ENCODE results near the gene GALM. TPM values are rescaled to one million over a fixed set of nuclear protein-coding genes. Genes with fewer than 3 reads are reported as not detected.

The GALM gene
- total and polyA plus RNA-seq, 4 donors: 20.5 to 32.8 (median 26.1) TPM

GRCh38 chr2:38700113-38700785, 34.3 kb downstream of the GALM start:
- H3K27me3 ChIP-seq (ENCODE audit: control insufficient read depth in 4 of 4, insufficient read depth in 4 of 4, low read length in 3 of 4): no peaks in the 10 kb centered on the region
- no peak for DNase-seq (ENCODE audit: low spot score)
- H3K9ac ChIP-seq (ENCODE audit: low read depth in 1 of 2, low read length in 2 of 2): peak overlapping the region in 1 of 2 donors; percentile 47
- H3K36me3 ChIP-seq (ENCODE audit: control insufficient read depth in 4 of 4, insufficient read depth in 3 of 4, low read depth in 1 of 4, low read length in 3 of 4): peaks cover 0 to 2% (median 1%) of the 10 kb centered on the region in 4 donors
- H3K4me1 ChIP-seq (ENCODE audit: control insufficient read depth in 4 of 4, insufficient read depth in 4 of 4, low read length in 3 of 4): peaks cover 0 to 3% (median 2%) of the 10 kb centered on the region in 4 donors
- no peak overlapping the region for H3K4me3 ChIP-seq (ENCODE audit: low read depth in 1 of 3, low read length in 3 of 3)
- 55% methylated on average over 9 of the region's 9 CpGs for WGBS
- TF ChIP-seq GABPA (IDR thresholded peaks at IDR 0.05 in 1 of 2, conservative IDR thresholded peaks at IDR 0.05 in 1 of 2) (no peak), SP1 (IDR thresholded peaks at IDR 0.05) (no peak), MAX (IDR thresholded peaks at IDR 0.05) (no peak), TAF1 (conservative IDR thresholded peaks at IDR 0.05) (no peak), FOXA1 (IDR thresholded peaks at IDR 0.05) (no peak), ATF3 (IDR thresholded peaks at IDR 0.05) (no peak), EGR1 (IDR thresholded peaks at IDR 0.05; ENCODE audit: low read depth in 2 of 2) (no peak), HNF4A (conservative IDR thresholded peaks at IDR 0.05) (no peak), YY1 (IDR thresholded peaks at IDR 0.05) (no peak), CTCF (IDR thresholded peaks at IDR 0.05; ENCODE audit: low read depth, low read length, missing input control) (no peak)
- peak overlapping the region; percentile 7 to 59 for H3K27ac ChIP-seq (ENCODE audit: low read depth in 1 of 2, low read length in 2 of 2)
- H3K9me3 ChIP-seq (ENCODE audit: control insufficient read depth in 4 of 4, low read length in 3 of 4): no peaks in the 10 kb centered on the region

GRCh38 chr2:38700881-38701458, 35.1 kb downstream of the GALM start:
- Histone ChIP-seq H3K4me1 (ENCODE audit: control insufficient read depth in 4 of 4, insufficient read depth in 4 of 4, low read length in 3 of 4) (peaks cover 0 to 3% (median 2%) of the 10 kb centered on the region in 4 donors), H3K36me3 (ENCODE audit: control insufficient read depth in 4 of 4, insufficient read depth in 3 of 4, low read depth in 1 of 4, low read length in 3 of 4) (peaks cover 0 to 2% (median 1%) of the 10 kb centered on the region in 4 donors), H3K27ac (ENCODE audit: low read depth in 1 of 2, low read length in 2 of 2) (no peak overlapping the region), H3K27me3 (ENCODE audit: control insufficient read depth in 4 of 4, insufficient read depth in 4 of 4, low read length in 3 of 4) (no peaks in the 10 kb centered on the region), H3K4me3 (ENCODE audit: low read depth in 1 of 3, low read length in 3 of 3) (no peak overlapping the region), H3K9me3 (ENCODE audit: control insufficient read depth in 4 of 4, low read length in 3 of 4) (no peaks in the 10 kb centered on the region), H3K9ac (ENCODE audit: low read depth in 1 of 2, low read length in 2 of 2) (no peak overlapping the region)
- TF ChIP-seq HNF4G (IDR thresholded peaks at IDR 0.05): no peak
- TF ChIP-seq YY1 (IDR thresholded peaks at IDR 0.05): no peak
- no peak for TF ChIP-seq FOXA2 (IDR thresholded peaks at IDR 0.05)
- no peak for TF ChIP-seq SP1 (IDR thresholded peaks at IDR 0.05)
- no peak for TF ChIP-seq HNF4A (conservative IDR thresholded peaks at IDR 0.05)
- no peak for TF ChIP-seq RXRA (IDR thresholded peaks at IDR 0.05)
- TF ChIP-seq RAD21 (IDR thresholded peaks at IDR 0.05): no peak
- TF ChIP-seq MAX (IDR thresholded peaks at IDR 0.05): no peak
- no peak for TF ChIP-seq REST (IDR thresholded peaks at IDR 0.05)
- no peak for TF ChIP-seq EGR1 (IDR thresholded peaks at IDR 0.05; ENCODE audit: low read depth in 2 of 2)
- TF ChIP-seq FOXA1 (IDR thresholded peaks at IDR 0.05): no peak
- TF ChIP-seq ZBTB33 (IDR thresholded peaks at IDR 0.05): no peak
- no peak for TF ChIP-seq NR2F2 (IDR thresholded peaks at IDR 0.05)
- TF ChIP-seq GABPA (IDR thresholded peaks at IDR 0.05 in 1 of 2, conservative IDR thresholded peaks at IDR 0.05 in 1 of 2): no peak
- TF ChIP-seq JUND (IDR thresholded peaks at IDR 0.05): no peak
- TF ChIP-seq TAF1 (conservative IDR thresholded peaks at IDR 0.05): no peak
- no peak for TF ChIP-seq CTCF (IDR thresholded peaks at IDR 0.05; ENCODE audit: low read depth, low read length, missing input control)
- TF ChIP-seq ATF3 (IDR thresholded peaks at IDR 0.05): no peak
- DNase-seq (ENCODE audit: low spot score): no peak

Data from liver (tissue), 9 donors.